Esophagus squamous epithelium (tissue), 4 donors: ENCODE results near the gene TMEM184A. TPM values are rescaled to one million over a fixed set of nuclear protein-coding genes. Genes with fewer than 3 reads are reported as not detected.

Source experiments
- total RNA-seq, 4 donors: library from RNA; depleted of rRNA; stranded (reverse); fragments of >200 nt; gene quantifications; one replicate each; pipeline ENCODE4 v1.1.0, GENCODE V29; 2016

TMEM184A gene
- total RNA-seq, 4 donors from 2014 or later = 56.7 to 204 (median 98.9) TPM

Other genes starting within 250 kb of the TMEM184A start
- gene MICALL2, start 96.7 kb downstream of the TMEM184A start, total RNA-seq = 10 to 100 TPM; 14.1 to 17.5 (median 16.5) TPM
- 10 to 100 TPM; 27.8 to 45.3 (median 36.6) TPM for gene INTS1, start 51.8 kb downstream of the TMEM184A start, total RNA-seq
- 10 to 100 TPM; 11.3 to 26.9 (median 18.9) TPM for gene MAFK, start 25.5 kb downstream of the TMEM184A start, total RNA-seq
- gene PSMG3, start 13.8 kb upstream of the TMEM184A start, total RNA-seq = 10 to 100 TPM; 44.5 to 63.6 (median 47.4) TPM
- 1 to 10 TPM in 1 of 4 donors, under 1 TPM in 3; 0.38 to 3.3 (median 0.48) TPM for gene ELFN1, start 114.1 kb upstream of the TMEM184A start, total RNA-seq